Astrocyte (in vitro differentiated cells and primary cell): ENCODE data around the gene ATP2A2.

ENCODE experiments used
- CTCF ChIP-seq: IDR thresholded peaks from 2 replicates; pipeline ENCODE4 v1.5.1; 2011; ENCODE audit warnings: low read depth, mild to moderate bottlenecking, inconsistent platforms, low read length, moderate library complexity; ENCODE audit not compliant: insufficient read depth
- EZH2 ChIP-seq: IDR thresholded peaks from 2 replicates; pipeline ENCODE4 v1.6.1; 2012; ENCODE audit warnings: mild to moderate bottlenecking, low read length, inconsistent platforms; ENCODE audit not compliant: insufficient read depth

- TF ChIP-seq CTCF (no peak), EZH2 (no peak)
Observed at GRCh38 chr12:110277530-110278254, 3.4 kb upstream of the ATP2A2 start.
